Neural cell (in vitro differentiated cells): ENCODE data around the gene OSBPL2. TPM values are rescaled to one million over a fixed set of nuclear protein-coding genes. Genes with fewer than 3 reads are reported as not detected.

Source experiments
- H2AFZ ChIP-seq: fragments of 200-600, 300-800 bp; sonication (generic), shearing (Covaris generic); 2 replicates; pipeline ENCODE4 v1.6.0; 2014; ENCODE audit warnings: low read depth, mild to moderate bottlenecking, antibody characterized with exemption, low read length, moderate library complexity
- H3F3A ChIP-seq: fragments of 200-600 bp; shearing (Covaris generic); 2 replicates; pipeline ENCODE4 v1.6.1; 2016; ENCODE audit warnings: mild to moderate bottlenecking, moderate library complexity, mixed read lengths, antibody characterized with exemption, low read length; ENCODE audit not compliant: insufficient read depth, poor library complexity, severe bottlenecking
- H3K27ac ChIP-seq: fragments of 200-600, 300-800 bp; sonication (generic), shearing (Covaris generic); 2 replicates; pipeline ENCODE4 v1.5.1; 2014; ENCODE audit warnings: mild to moderate bottlenecking, low read length, moderate library complexity
- H3K27me3 ChIP-seq: fragments of 300-800, 200-600 bp; sonication (generic), shearing (Covaris generic); 2 replicates; pipeline ENCODE4 v1.6.0; 2014; ENCODE audit warnings: mild to moderate bottlenecking, low read depth, low read length, moderate library complexity; ENCODE audit not compliant: insufficient read depth
- H3K36me3 ChIP-seq: fragments of 300-800, 200-600 bp; sonication (generic), shearing (Covaris generic); 2 replicates; pipeline ENCODE4 v1.5.1; 2014; ENCODE audit warnings: mild to moderate bottlenecking, antibody characterized with exemption, low read length, moderate library complexity; ENCODE audit not compliant: insufficient read depth
- H3K4me2 ChIP-seq: fragments of 300-800, 200-600 bp; sonication (generic), shearing (Covaris generic); 2 replicates; pipeline ENCODE4 v1.6.0; 2014; ENCODE audit warnings: mild to moderate bottlenecking, low read length
- H3K4me3 ChIP-seq: fragments of 300-800, 200-600 bp; sonication (generic), shearing (Covaris generic); 2 replicates; pipeline ENCODE4 v1.5.1; 2014; ENCODE audit warnings: mild to moderate bottlenecking, low read length, moderate library complexity
- H3K79me2 ChIP-seq: fragments of 200-600 bp; shearing (Covaris generic); replicated peaks from 2 replicates; pipeline ENCODE4 v1.6.0; 2014; ENCODE audit warnings: mild to moderate bottlenecking, low read length, moderate library complexity; ENCODE audit not compliant: insufficient read depth
- H3K9ac ChIP-seq: fragments of 300-800, 200-600 bp; sonication (generic), shearing (Covaris generic); 2 replicates; pipeline ENCODE4 v1.6.1; 2016; ENCODE audit warnings: mild to moderate bottlenecking, low read length, mixed read lengths
- H3K9me2 ChIP-seq: fragments of 200-600 bp; shearing (Covaris generic); 2 replicates; pipeline ENCODE4 v1.6.1; 2016; ENCODE audit warnings: mild to moderate bottlenecking, low read length, mixed read lengths; ENCODE audit not compliant: insufficient read depth
- H3K9me3 ChIP-seq: fragments of 200-600, 300-800 bp; sonication (generic), shearing (Covaris generic); 2 replicates; pipeline ENCODE4 v1.6.1; 2016; ENCODE audit warnings: mild to moderate bottlenecking, mixed run types, low read length, moderate library complexity, mixed read lengths
- H4K20me1 ChIP-seq: fragments of 200-600 bp; shearing (Covaris generic); 2 replicates; pipeline ENCODE4 v1.6.1; 2016; ENCODE audit warnings: mild to moderate bottlenecking, mixed run types; ENCODE audit not compliant: insufficient read depth
- EP300 ChIP-seq: fragments of 450-650 bp; conservative IDR thresholded peaks from 2 replicates; pipeline ENCODE4 v1.6.1; 2014; ENCODE audit warnings: antibody characterized with exemption, mild to moderate bottlenecking, moderate library complexity; ENCODE audit not compliant: poor library complexity, severe bottlenecking
- EZH2 ChIP-seq: fragments of 200-600, 300-800 bp; shearing (Covaris generic), sonication (generic); IDR thresholded peaks from 2 replicates; pipeline ENCODE4 v1.6.1; 2014; ENCODE audit warnings: antibody characterized with exemption, low read length, borderline replicate concordance, mild to moderate bottlenecking; ENCODE audit not compliant: insufficient read depth, poor library complexity, severe bottlenecking
- MXI1 ChIP-seq: fragments of 450-650 bp; conservative IDR thresholded peaks from 2 replicates; pipeline ENCODE4 v1.6.1; 2014; ENCODE audit warnings: antibody characterized with exemption, mild to moderate bottlenecking; ENCODE audit not compliant: poor library complexity, severe bottlenecking
- POLR2AphosphoS5 ChIP-seq: IDR thresholded peaks from 2 replicates; pipeline ENCODE4 v1.6.1; 2012
- RAD21 ChIP-seq: fragments of 450-650 bp; conservative IDR thresholded peaks from 2 replicates; pipeline ENCODE4 v1.6.1; 2014; ENCODE audit warnings: antibody characterized with exemption, mild to moderate bottlenecking, moderate library complexity
- SMC3 ChIP-seq: fragments of 450-650 bp; conservative IDR thresholded peaks from 2 replicates; pipeline ENCODE4 v1.6.1; 2014; ENCODE audit warnings: antibody characterized with exemption, mild to moderate bottlenecking, moderate library complexity; ENCODE audit not compliant: poor library complexity
- TAF1 ChIP-seq: IDR thresholded peaks from 2 replicates; pipeline ENCODE4 v1.6.1; 2012; ENCODE audit warnings: low read depth
- polyA plus RNA-seq: library from polyadenylated mRNA; depleted of rRNA; stranded (reverse); fragments of >200 nt; gene quantifications from 2 replicates; pipeline ENCODE4 v1.2.3, GENCODE V29; 2014
- TF ChIP-seq, protein P1 (sequence below): fragments of 450-650 bp; IDR thresholded peaks from 2 replicates; pipeline ENCODE4 v1.5.1; 2014; ENCODE audit warnings: antibody characterized with exemption, mild to moderate bottlenecking, moderate library complexity; ENCODE audit not compliant: poor library complexity, severe bottlenecking
- TF ChIP-seq, protein P2 (sequence below): IDR thresholded peaks from 2 replicates; pipeline ENCODE4 v1.6.1; 2012; ENCODE audit warnings: borderline replicate concordance

OSBPL2 gene
- polyA plus RNA-seq, 1 donor from 2014 or later: 41.5 TPM

DNA sequence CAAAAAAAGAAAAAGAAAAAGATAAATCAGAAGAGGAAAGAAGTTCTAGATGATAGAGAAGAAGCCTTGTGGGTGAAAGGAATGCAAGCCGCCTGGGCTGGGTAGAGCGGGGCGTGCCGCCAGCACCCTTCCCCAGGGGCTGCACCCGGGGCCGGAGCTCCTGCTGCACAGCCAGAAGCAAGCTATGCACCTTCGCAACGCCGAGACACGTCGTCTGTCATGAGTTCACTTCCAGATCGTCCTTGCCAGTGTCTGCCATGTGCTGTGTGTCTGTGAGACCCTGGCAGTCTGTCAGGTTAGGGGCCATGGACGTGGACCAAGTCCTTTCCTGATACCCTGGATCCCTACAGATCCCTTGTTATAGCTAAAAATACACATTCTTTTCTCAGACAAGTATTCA, 38.9 kb downstream of the OSBPL2 start:
- Histone ChIP-seq H2AFZ (no peak overlapping the region), H3K36me3 (no peaks in the 10 kb centered on the region), H3K4me3 (no peak overlapping the region), H3K9me2 (no peaks in the 10 kb centered on the region), H3K9ac (no peak overlapping the region), H3K4me2 (no peak overlapping the region), H3K27ac (no peak overlapping the region), H3K27me3 (no peaks in the 10 kb centered on the region), H3K79me2 (no peaks in the 10 kb centered on the region), H3K9me3 (no peaks in the 10 kb centered on the region), H4K20me1 (no peaks in the 10 kb centered on the region), H3F3A (no peaks in the 10 kb centered on the region)
- TF ChIP-seq EP300: no peak
- TF ChIP-seq, protein P1, sequence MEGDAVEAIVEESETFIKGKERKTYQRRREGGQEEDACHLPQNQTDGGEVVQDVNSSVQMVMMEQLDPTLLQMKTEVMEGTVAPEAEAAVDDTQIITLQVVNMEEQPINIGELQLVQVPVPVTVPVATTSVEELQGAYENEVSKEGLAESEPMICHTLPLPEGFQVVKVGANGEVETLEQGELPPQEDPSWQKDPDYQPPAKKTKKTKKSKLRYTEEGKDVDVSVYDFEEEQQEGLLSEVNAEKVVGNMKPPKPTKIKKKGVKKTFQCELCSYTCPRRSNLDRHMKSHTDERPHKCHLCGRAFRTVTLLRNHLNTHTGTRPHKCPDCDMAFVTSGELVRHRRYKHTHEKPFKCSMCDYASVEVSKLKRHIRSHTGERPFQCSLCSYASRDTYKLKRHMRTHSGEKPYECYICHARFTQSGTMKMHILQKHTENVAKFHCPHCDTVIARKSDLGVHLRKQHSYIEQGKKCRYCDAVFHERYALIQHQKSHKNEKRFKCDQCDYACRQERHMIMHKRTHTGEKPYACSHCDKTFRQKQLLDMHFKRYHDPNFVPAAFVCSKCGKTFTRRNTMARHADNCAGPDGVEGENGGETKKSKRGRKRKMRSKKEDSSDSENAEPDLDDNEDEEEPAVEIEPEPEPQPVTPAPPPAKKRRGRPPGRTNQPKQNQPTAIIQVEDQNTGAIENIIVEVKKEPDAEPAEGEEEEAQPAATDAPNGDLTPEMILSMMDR: no peak
- TF ChIP-seq POLR2AphosphoS5: no peak
- no peak for TF ChIP-seq EZH2
- TF ChIP-seq MXI1: no peak
- TF ChIP-seq, protein P2, sequence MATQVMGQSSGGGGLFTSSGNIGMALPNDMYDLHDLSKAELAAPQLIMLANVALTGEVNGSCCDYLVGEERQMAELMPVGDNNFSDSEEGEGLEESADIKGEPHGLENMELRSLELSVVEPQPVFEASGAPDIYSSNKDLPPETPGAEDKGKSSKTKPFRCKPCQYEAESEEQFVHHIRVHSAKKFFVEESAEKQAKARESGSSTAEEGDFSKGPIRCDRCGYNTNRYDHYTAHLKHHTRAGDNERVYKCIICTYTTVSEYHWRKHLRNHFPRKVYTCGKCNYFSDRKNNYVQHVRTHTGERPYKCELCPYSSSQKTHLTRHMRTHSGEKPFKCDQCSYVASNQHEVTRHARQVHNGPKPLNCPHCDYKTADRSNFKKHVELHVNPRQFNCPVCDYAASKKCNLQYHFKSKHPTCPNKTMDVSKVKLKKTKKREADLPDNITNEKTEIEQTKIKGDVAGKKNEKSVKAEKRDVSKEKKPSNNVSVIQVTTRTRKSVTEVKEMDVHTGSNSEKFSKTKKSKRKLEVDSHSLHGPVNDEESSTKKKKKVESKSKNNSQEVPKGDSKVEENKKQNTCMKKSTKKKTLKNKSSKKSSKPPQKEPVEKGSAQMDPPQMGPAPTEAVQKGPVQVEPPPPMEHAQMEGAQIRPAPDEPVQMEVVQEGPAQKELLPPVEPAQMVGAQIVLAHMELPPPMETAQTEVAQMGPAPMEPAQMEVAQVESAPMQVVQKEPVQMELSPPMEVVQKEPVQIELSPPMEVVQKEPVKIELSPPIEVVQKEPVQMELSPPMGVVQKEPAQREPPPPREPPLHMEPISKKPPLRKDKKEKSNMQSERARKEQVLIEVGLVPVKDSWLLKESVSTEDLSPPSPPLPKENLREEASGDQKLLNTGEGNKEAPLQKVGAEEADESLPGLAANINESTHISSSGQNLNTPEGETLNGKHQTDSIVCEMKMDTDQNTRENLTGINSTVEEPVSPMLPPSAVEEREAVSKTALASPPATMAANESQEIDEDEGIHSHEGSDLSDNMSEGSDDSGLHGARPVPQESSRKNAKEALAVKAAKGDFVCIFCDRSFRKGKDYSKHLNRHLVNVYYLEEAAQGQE: no peak
- no peak for TF ChIP-seq SMC3
- no peak for TF ChIP-seq RAD21
- no peak for TF ChIP-seq TAF1

DNA sequence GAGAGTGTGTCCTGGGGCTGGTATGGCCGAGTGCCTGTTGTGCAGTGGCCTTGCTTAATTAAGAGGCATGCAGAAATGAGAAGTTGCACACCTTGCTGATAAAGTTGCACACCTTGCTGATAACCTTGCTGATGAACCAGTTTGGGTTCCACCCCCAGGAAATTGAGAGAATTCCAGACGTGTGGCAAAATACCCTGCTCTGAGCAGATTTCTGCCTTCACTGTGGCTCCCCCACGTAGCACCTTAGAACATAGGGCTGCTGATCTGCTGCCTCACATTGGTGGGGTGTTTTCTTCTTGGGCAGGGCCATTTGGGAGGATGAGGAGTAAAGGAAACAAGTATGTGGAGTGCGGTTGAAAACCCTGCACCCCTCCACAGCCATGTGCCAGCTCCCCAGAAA, 42.0 kb downstream of the OSBPL2 start:
- Histone ChIP-seq H2AFZ (no peak overlapping the region), H3K36me3 (no peaks in the 10 kb centered on the region), H3K9ac (no peak overlapping the region), H3K27me3 (no peaks in the 10 kb centered on the region), H3K4me2 (no peak overlapping the region), H3K9me2 (no peaks in the 10 kb centered on the region), H3K9me3 (no peaks in the 10 kb centered on the region), H3K27ac (no peak overlapping the region), H4K20me1 (no peaks in the 10 kb centered on the region), H3K4me3 (no peak overlapping the region), H3K79me2 (no peaks in the 10 kb centered on the region), H3F3A (no peaks in the 10 kb centered on the region)
- TF ChIP-seq, protein P1: no peak
- no peak for TF ChIP-seq RAD21
- no peak for TF ChIP-seq TAF1
- no peak for TF ChIP-seq POLR2AphosphoS5
- TF ChIP-seq EZH2: no peak
- no peak for TF ChIP-seq EP300
- TF ChIP-seq, protein P2: no peak
- TF ChIP-seq SMC3: no peak
- TF ChIP-seq MXI1: no peak
